GM03348 (cell line): Measurements from ENCODE around the gene PERM1.
"Not testable (repeated sequence)": the region's sequence is repeated elsewhere in the genome, so short reads cannot be mapped to it uniquely, and the experiment has no call there.

Experiments
- DNase-seq: peaks from one replicate; pipeline ENCODE4 v3.0.0; 2012; ENCODE audit warnings: low spot score

The PERM1 gene

GRCh38 chr1:1014799-1015681, 33.1 kb upstream of the PERM1 start:
- no peak for DNase-seq

DNA sequence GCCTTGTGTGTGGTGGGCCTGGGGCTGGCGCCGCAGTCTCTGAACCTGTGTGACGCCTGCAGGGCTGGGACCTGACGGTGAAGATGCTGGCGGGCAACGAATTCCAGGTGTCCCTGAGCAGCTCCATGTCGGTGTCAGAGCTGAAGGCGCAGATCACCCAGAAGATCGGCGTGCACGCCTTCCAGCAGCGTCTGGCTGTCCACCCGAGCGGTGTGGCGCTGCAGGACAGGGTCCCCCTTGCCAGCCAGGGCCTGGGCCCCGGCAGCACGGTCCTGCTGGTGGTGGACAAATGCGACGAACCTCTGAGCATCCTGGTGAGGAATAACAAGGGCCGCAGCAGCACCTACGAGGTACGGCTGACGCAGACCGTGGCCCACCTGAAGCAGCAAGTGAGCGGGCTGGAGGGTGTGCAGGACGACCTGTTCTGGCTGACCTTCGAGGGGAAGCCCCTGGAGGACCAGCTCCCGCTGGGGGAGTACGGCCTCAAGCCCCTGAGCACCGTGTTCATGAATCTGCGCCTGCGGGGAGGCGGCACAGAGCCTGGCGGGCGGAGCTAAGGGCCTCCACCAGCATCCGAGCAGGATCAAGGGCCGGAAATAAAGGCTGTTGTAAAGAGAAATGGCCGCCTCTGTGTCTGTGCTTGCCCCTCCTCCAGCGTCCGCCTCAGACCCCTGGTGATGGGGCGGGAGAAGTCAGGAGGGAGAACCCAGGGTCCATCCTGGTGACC, 32.2 kb upstream of the PERM1 start:
- DNase-seq: no peak

DNA sequence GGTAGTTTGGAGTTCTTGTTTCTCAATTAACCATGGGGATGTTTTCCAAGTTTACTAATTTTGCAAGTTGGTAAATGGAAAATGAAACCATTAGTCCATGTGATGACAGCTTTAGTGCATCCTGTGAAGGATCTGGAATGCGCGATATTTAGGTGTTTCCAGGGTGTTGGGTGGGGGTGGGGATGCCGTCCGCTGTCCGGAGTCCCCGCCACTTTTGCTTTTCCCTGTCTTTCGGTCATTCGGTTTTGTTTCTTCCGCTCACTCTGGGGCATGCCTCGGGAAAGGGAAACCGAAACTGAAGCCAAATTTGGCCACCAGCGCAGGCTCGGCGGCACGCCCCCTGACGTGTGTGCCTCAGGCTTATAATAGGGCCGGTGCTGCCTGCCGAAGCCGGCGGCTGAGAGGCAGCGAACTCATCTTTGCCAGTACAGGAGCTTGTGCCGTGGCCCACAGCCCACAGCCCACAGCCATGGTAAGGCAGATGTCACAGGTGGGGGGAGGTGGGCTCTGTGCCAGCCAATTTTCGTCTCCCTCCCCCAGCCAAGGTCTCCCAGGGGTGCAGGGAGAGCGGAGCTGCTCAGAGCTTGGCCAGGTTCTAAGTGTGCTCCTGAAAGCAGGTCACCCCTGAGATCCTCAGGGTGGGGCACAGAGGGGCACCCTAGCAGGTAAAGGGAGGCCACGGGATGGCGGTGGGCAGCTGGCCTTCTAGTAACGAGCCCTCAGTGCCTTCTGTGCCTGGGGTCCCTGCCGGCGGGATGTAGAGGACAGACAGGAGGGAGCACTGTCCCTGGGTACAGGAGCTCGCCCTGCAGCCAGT, 31.4 kb upstream of the PERM1 start, which contains the start of gene ISG15:
TSS of gene ISG15 (plus strand) at position 393 of the 817 bp plus-strand sequence. CDS start at position 470, 77 bp downstream.
- peak; percentile 89 for DNase-seq

- DNase-seq: not testable (repeated sequence)
These were observed 30.8 kb upstream of the PERM1 start for GRCh38 chr1:1012736-1013104.

GRCh38 chr1:1011396-1011949, 29.6 kb upstream of the PERM1 start:
- DNase-seq: no peak

DNA sequence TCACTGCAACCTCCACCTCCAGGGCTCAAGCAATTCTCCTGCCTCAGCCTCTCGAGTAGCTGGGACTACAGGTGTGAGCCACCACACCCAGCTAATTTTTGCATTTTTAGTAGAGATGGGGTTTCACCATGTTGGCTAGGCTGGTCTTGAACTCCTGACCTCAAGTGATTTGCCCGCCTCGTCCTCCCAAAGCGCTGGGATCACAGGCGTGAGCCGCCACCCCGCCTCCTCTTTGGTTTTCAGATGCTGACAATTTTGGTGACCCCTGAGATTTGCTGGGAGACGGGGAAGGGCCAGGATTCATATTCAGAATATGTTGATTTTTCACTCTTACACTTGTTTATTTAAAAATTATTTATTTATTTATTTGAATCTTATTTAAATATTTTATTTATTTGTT, 28.2 kb upstream of the PERM1 start:
- not testable (repeated sequence) for DNase-seq

GRCh38 chr1:1006305-1007159, 24.6 kb upstream of the PERM1 start:
- DNase-seq: no peak

- DNase-seq: no peak
These were observed 23.9 kb upstream of the PERM1 start for GRCh38 chr1:1005774-1006304.

GRCh38 chr1:1004780-1005697, 23.1 kb upstream of the PERM1 start:
- no peak for DNase-seq

- no peak for DNase-seq
These were observed 22.5 kb upstream of the PERM1 start for GRCh38 chr1:1004420-1004779.

DNA sequence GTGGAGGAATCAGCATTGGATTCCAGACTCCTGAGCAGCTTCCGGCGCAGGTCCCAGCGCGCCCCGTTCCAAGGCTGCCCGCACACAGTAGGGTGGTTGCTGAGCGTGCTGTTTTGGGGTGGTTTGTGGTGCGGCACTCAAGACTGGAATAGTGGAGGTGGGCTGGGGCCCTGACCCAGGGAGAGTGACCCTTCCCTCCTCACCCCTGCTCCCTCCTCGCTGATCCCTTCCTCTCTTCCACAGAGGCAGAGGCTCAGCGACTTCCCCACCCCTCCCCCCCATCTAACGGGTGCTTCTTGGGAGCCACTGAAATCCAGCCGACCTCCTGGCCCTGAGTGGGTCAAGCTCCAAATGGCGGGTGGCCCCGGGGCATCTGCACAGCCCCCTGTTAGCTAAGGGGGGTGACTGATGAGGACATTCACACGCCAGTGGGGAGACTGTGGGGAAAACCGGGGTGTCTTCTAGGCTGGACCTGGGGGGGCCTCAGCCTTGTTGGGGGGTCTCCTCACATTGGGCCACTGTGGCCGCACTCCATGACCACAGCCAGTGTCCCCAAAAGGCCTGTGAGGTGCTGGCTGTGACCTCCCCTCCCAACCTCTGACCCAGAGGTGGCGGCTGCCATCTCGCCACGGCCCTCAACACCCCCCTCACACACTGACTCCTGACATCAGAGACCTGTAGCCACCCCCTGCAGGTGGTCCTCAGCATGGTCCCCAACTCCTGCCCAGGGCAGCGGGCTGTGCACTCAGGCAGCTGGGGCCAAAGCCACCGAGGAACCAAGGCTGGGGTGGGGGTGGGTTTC, 21.9 kb upstream of the PERM1 start:
- no peak for DNase-seq

DNA sequence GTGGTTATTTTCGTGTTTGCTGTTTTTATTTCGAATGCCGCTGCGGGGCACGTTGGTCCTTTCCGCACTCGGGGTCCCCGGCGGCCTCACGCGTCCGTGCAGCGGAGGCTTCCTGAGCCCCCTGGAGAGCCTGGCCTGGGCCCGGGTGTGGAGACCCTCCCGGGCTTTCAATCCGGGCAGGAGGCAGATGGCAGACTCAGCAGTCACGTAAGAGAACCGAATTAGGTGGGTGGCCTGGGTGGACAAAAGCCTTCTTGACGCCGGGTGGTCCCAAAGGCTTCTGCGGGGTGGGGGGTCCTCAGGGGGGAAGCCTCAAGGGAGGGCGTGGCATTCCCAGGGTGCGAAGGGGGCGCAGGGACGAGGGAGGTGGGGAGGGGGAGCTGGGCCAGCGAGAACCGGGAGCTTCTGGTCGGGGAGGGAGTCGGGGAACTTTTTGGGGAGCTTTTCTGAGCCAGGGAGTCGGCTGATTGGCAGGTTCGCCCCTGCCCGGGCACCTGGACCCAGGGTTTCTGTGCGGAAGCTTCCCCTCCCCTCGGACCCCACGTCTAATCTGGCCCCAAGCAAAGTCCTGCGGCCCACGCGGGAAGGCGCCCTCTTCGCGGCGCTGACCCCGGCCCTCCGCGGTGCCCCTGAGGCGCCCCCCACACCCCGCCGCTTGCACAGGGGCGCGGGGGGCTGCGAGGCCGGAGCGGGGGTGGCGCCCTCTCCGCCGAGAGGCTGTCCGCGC, 19.3 kb upstream of the PERM1 start:
- no peak for DNase-seq

- DNase-seq: peak; percentile 92
These were observed 18.6 kb upstream of the PERM1 start for GRCh38 chr1:1000357-1001056.

- peak; percentile 94 for DNase-seq
These were observed 17.9 kb upstream of the PERM1 start, which contains the start of gene HES4 for GRCh38 chr1:999725-1000356. Gene HES4 (minus strand): TSS chr1:1000097. CDS start chr1:999973, 124 bp downstream.

DNA sequence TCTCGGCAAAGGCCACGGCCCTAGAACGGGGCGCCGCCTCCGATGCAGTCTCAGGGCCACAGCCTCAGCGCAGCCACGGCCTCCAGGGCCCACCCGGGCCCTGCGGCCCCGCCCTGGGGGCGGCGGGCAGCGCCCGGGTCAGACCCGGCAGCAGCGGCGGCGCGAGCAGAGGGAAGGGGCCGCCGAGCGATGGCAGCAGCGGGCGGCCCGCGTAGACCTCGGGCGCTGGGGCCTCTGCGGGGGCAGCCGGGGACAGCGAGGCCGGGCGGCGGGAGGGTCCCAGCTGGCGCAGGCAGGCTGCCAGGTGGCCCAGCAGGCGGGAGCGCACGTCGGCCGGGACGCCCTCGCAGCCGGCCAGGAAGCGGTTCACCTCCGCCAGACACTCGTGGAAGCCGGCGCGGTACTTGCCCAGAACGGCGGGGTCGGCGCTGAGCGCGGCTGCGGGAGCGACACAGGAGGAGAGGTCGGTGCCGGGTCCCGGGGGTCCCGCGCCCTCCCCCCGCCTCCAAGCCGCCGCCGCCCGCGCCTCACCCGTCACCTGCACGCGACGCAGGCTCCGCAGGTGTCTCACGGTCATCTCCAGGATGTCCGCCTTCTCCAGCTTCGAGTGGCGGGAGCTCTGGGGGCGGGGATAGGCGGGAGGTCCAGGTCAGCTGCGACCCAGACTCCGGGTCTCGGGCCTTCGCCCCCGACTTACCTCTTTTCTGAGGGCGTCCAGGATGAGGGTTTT, 17.3 kb upstream of the PERM1 start:
- peak; percentile 54 for DNase-seq

GRCh38 chr1:998745-998994, 16.8 kb upstream of the PERM1 start:
- no peak for DNase-seq
